ENCODE measurements around the gene CKS1B. TPM values are rescaled to one million over a fixed set of nuclear protein-coding genes. Genes with fewer than 3 reads are reported as not detected.

The CKS1B gene
- total and polyA plus RNA-seq, 10 donors, result 15.7 to 51.5 (median 27.5) TPM

- intact Hi-C loops (cut with DNase I; ENCODE audit: low total_unique reads), result no loop called here
- Histone ChIP-seq H3K27me3 (replicated peaks in 1 of 7) (no peaks in the 10 kb centered on the region), H3K36me3 (peaks cover 0 to 23% (median 18%) of the 10 kb centered on the region in 6 donors), H3K4me1 (peaks cover 51 to 94% (median 78%) of the 10 kb centered on the region in 6 donors), H3K9me3 (no peaks in the 10 kb centered on the region), H3K27ac (peak overlapping the region; percentile 30 to 99 (median 82)), H3K4me3 (no peak overlapping the region)
- DNase-seq, result peak; percentile 86
- WGBS, 5 donors, result 44 to 76% (median 58%) methylated on average over 2 to 5 of the region's 5 CpGs
- peak; percentile 47 to 81 (median 61) for TF ChIP-seq POLR2AphosphoS5 (IDR thresholded peaks at IDR 0.05)
- TF ChIP-seq, protein P1, sequence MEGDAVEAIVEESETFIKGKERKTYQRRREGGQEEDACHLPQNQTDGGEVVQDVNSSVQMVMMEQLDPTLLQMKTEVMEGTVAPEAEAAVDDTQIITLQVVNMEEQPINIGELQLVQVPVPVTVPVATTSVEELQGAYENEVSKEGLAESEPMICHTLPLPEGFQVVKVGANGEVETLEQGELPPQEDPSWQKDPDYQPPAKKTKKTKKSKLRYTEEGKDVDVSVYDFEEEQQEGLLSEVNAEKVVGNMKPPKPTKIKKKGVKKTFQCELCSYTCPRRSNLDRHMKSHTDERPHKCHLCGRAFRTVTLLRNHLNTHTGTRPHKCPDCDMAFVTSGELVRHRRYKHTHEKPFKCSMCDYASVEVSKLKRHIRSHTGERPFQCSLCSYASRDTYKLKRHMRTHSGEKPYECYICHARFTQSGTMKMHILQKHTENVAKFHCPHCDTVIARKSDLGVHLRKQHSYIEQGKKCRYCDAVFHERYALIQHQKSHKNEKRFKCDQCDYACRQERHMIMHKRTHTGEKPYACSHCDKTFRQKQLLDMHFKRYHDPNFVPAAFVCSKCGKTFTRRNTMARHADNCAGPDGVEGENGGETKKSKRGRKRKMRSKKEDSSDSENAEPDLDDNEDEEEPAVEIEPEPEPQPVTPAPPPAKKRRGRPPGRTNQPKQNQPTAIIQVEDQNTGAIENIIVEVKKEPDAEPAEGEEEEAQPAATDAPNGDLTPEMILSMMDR (IDR thresholded peaks at IDR 0.05 in 8 of 11, conservative IDR thresholded peaks at IDR 0.05 in 3 of 11), result no peak
These were observed 33.0 kb upstream of the CKS1B start for GRCh38 chr1:154941333-154942013.

GRCh38 chr1:154943649-154944400, 30.7 kb upstream of the CKS1B start:
- peak overlapping the region; percentile 30 to 99 (median 82) for H3K27ac ChIP-seq
- 18 to 28% (median 23%) methylated on average over 5 to 6 of the region's 6 CpGs for WGBS, 5 donors
- H3K27me3 ChIP-seq (replicated peaks in 1 of 7), result no peaks in the 10 kb centered on the region
- peaks cover 0 to 46% (median 34%) of the 10 kb centered on the region in 6 donors for H3K36me3 ChIP-seq
- DNase-seq, result no peak
- peaks cover 45 to 78% (median 64%) of the 10 kb centered on the region in 6 donors for H3K4me1 ChIP-seq
- H3K4me3 ChIP-seq, result peak overlapping the region in 1 of 8 donors; percentile 49
- TF ChIP-seq POLR2AphosphoS5 (IDR thresholded peaks at IDR 0.05), result peak in 2 of 3 donors; percentile 22 to 23
- TF ChIP-seq, protein P1 (IDR thresholded peaks at IDR 0.05 in 8 of 11, conservative IDR thresholded peaks at IDR 0.05 in 3 of 11), result peak in 10 of 11 experiments; percentile 58 to 84 (median 78)
- TF ChIP-seq POLR2A (IDR thresholded peaks at IDR 0.05), result no peak
- intact Hi-C loops (cut with DNase I; ENCODE audit: low total_unique reads), result no loop called here
- H3K9me3 ChIP-seq, result no peaks in the 10 kb centered on the region

DNA sequence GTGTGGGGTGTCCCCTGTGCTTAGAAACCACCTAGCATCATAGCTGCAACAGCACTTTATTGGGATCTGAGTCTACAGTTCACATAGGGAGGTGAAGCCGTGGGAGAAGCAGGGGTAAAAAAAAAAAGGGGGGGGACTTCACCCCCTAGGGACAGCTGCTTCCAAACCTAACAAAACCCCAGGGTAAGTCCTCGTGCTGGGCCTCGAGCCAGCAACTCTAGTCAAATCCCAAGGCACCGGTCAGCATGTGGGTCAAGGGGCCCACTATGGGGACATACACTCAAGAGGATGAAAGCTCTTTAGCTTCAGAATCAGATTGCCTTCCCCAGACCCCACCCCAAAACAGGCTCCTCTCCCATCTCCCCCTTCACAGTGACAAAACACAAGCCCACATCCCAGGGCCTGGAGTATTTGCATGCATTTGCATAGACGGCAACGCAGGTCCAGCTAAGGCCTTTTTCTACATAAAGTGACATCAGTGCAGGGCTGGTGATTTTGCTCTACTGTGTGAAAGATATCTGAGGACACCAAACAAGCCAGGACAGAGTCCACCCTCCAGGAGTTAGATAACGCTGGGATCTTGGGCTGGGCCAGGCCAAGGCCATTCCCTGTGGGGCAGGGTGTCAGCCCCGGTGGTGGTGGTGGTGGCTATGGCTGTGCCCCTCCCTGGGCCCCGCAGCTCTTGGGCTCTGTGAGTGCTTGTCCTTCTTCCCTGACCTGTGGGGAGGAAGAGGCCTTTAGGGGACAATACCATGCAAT, 29.9 kb upstream of the CKS1B start:
- peak overlapping the region in 7 of 8 donors; percentile 72 to 99 (median 84) for H3K27ac ChIP-seq
- H3K4me3 ChIP-seq, result no peak overlapping the region
- intact Hi-C loops (cut with DNase I; ENCODE audit: low total_unique reads), result no loop called here
- no peaks in the 10 kb centered on the region for H3K9me3 ChIP-seq
- WGBS, 5 donors, result 37 to 54% (median 42%) methylated on average over 7 to 9 of the region's 9 CpGs
- TF ChIP-seq POLR2A (IDR thresholded peaks at IDR 0.05) (no peak), POLR2AphosphoS5 (IDR thresholded peaks at IDR 0.05) (peak in 1 of 3 donors; percentile 46)
- no peak for DNase-seq
- H3K27me3 ChIP-seq (replicated peaks in 1 of 7), result no peaks in the 10 kb centered on the region
- peaks cover 45 to 70% (median 59%) of the 10 kb centered on the region in 6 donors for H3K4me1 ChIP-seq
- peaks cover 0 to 52% (median 34%) of the 10 kb centered on the region in 6 donors for H3K36me3 ChIP-seq

DNA sequence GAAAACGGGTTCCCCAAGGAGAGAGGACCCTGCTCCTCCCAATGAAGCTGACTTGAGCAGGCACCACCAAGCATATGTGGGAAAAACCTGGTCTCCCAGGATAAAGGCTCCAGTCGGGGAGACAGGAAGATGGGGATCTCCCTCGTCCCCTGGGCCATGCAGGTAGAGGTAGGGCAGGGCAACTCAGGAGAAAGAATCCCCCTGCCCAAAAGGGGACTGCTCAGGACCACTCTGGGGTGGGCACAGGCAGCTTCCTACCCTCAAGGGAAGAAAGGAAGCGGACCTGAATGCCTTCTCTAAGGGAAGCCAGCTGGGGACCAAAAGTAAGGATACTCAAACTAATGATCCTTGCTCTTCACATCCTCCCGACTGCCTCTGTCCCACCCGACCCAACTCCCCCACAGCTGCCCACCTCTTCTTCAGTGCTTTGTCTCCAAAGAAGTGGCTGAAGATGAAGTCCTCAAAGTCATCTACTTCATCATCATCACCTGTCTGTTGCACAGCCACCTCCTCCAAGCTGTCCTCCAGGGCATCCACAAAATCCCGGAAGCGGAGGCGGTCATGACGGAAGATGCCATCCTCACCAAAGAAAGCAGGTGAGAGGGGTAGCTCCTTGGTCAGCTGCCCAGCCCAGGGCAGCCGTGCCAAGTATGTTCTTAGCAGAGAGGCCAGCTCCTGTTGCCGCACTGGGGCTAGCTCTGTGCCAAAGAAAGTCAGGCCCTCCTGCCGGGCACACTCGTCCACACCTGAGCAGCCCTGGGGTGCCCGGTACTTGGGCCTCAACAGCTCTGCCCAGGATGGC, 29.1 kb upstream of the CKS1B start:
- Histone ChIP-seq H3K36me3 (peaks cover 0 to 60% (median 39%) of the 10 kb centered on the region in 6 donors), H3K27ac (peak overlapping the region in 6 of 8 donors; percentile 78 to 99 (median 87)), H3K4me1 (peaks cover 40 to 65% (median 56%) of the 10 kb centered on the region in 6 donors), H3K27me3 (replicated peaks in 1 of 7) (no peaks in the 10 kb centered on the region), H3K4me3 (no peak overlapping the region), H3K9me3 (no peaks in the 10 kb centered on the region)
- WGBS, 5 donors, result 77 to 84% (median 79%) methylated on average over 12 to 15 of the region's 15 CpGs
- intact Hi-C loops (cut with DNase I; ENCODE audit: low total_unique reads), result no loop called here
- no peak for DNase-seq
- TF ChIP-seq, protein P1 (IDR thresholded peaks at IDR 0.05 in 8 of 11, conservative IDR thresholded peaks at IDR 0.05 in 3 of 11), result no peak
- TF ChIP-seq POLR2A (IDR thresholded peaks at IDR 0.05), result no peak
- TF ChIP-seq POLR2AphosphoS5 (IDR thresholded peaks at IDR 0.05), result peak in 1 of 3 donors; percentile 45

Data from spleen (tissue), 11 donors.